ENCODE results near the gene KDM4B. TPM values are rescaled to one million over a fixed set of nuclear protein-coding genes. Genes with fewer than 3 reads are reported as not detected.

Gene KDM4B
- total RNA-seq, 1 experiment from 2014 or later = 35.9 TPM

DNA sequence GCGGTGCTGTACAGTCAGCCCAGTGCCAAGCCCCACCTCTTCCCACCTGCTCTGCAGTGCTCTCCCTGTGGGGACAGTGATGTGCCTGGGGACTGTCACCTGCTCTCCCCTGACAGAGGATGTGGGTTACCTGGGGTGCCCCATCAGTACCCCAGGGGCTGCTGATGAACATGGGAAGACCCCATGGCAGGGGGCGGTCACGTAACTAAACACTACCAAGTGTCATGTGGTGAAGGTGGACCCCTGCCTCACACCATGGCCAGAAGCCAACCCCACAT, 12.7 kb downstream of the KDM4B start:
- H3K79me2 ChIP-seq (ENCODE audit: insufficient read depth, low read length) = peaks cover 27% of the 10 kb centered on the region
- no peaks in the 10 kb centered on the region for H3K9me2 ChIP-seq (ENCODE audit: insufficient read depth)
- no peak overlapping the region for H3K4me2 ChIP-seq (ENCODE audit: low read length)
- ATAC-seq = no peak
- H3K4me3 ChIP-seq (replicated peaks in 1 of 2; ENCODE audit: low read depth in 1 of 2, low read length in 2 of 2) = no peak overlapping the region
- H3K27me3 ChIP-seq (ENCODE audit: insufficient read depth, low read length) = no peaks in the 10 kb centered on the region
- H3K36me3 ChIP-seq (ENCODE audit: control insufficient read depth in 1 of 2, insufficient read depth in 2 of 2, low read length in 2 of 2) = 0 out of 4 replicates have a peak, but pooled peaks cover 0 to 2% of the 10 kb centered on the region in 2 experiments
- CTCF ChIA-PET = no interaction called here
- H3K9ac ChIP-seq (ENCODE audit: low read length) = no peak overlapping the region
- POLR2A ChIA-PET = interaction anchor here (0.9 kb wide), 1 partner anchor 13 kb away, joined by 3 read pairs; no protein-coding TSS in a partner anchor
- H2AFZ ChIP-seq (ENCODE audit: low read depth, low read length, poor library complexity, severe bottlenecking) = no peak overlapping the region
- RAD21 ChIA-PET (ENCODE audit: low non-redundant PET in 1 of 2, low total read pairs in 2 of 2, uncharacterized antibody in 2 of 2, unreplicated experiment in 2 of 2) = no interaction called here
- no peaks in the 10 kb centered on the region for H3K9me3 ChIP-seq (ENCODE audit: control insufficient read depth in 1 of 2, insufficient read depth in 1 of 2, low read depth in 1 of 2, low read length in 2 of 2)
- BruUV-seq (replicated peaks) = no TSS peak
- peaks cover 17 to 23% of the 10 kb centered on the region in 2 experiments for H3K4me1 ChIP-seq (ENCODE audit: control insufficient read depth in 1 of 2, insufficient read depth in 2 of 2, low read length in 2 of 2)
- H3K27ac ChIP-seq (ENCODE audit: low read depth, low read length) = no peak overlapping the region
- H4K20me1 ChIP-seq (ENCODE audit: insufficient read depth) = no peaks in the 10 kb centered on the region
- intact Hi-C loops (cut with micrococcal nuclease) = no loop called here
- TF ChIP-seq ZNF274 (IDR thresholded peaks at IDR 0.05; ENCODE audit: low read depth, low read length) (no peak), POLR2A (IDR thresholded peaks at IDR 0.05; ENCODE audit: borderline replicate concordance, extremely low read depth, insufficient read depth, insufficient read length) (no peak), CEBPB (IDR thresholded peaks at IDR 0.05; ENCODE audit: low read depth) (no peak), EZH2phosphoT487 (IDR thresholded peaks at IDR 0.05; ENCODE audit: borderline replicate concordance) (no peak), POLR2AphosphoS5 (IDR thresholded peaks at IDR 0.05; ENCODE audit: low read depth, low read length) (no peak), CBX3 (IDR thresholded peaks at IDR 0.05; ENCODE audit: low read depth) (no peak), ZFX (IDR thresholded peaks at IDR 0.05) (no peak), YY1 (IDR thresholded peaks at IDR 0.05; ENCODE audit: extremely low read depth, insufficient replicate concordance, low read depth, low read length) (no peak), EGR1 (IDR thresholded peaks at IDR 0.05; ENCODE audit: low read depth) (no peak), ELF1 (IDR thresholded peaks at IDR 0.05; ENCODE audit: borderline replicate concordance, low read depth) (no peak), SP1 (IDR thresholded peaks at IDR 0.05; ENCODE audit: low read depth) (no peak)
- TF ChIP-seq, protein P1, sequence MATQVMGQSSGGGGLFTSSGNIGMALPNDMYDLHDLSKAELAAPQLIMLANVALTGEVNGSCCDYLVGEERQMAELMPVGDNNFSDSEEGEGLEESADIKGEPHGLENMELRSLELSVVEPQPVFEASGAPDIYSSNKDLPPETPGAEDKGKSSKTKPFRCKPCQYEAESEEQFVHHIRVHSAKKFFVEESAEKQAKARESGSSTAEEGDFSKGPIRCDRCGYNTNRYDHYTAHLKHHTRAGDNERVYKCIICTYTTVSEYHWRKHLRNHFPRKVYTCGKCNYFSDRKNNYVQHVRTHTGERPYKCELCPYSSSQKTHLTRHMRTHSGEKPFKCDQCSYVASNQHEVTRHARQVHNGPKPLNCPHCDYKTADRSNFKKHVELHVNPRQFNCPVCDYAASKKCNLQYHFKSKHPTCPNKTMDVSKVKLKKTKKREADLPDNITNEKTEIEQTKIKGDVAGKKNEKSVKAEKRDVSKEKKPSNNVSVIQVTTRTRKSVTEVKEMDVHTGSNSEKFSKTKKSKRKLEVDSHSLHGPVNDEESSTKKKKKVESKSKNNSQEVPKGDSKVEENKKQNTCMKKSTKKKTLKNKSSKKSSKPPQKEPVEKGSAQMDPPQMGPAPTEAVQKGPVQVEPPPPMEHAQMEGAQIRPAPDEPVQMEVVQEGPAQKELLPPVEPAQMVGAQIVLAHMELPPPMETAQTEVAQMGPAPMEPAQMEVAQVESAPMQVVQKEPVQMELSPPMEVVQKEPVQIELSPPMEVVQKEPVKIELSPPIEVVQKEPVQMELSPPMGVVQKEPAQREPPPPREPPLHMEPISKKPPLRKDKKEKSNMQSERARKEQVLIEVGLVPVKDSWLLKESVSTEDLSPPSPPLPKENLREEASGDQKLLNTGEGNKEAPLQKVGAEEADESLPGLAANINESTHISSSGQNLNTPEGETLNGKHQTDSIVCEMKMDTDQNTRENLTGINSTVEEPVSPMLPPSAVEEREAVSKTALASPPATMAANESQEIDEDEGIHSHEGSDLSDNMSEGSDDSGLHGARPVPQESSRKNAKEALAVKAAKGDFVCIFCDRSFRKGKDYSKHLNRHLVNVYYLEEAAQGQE (IDR thresholded peaks at IDR 0.05; ENCODE audit: low read depth) = no peak
- TF ChIP-seq, protein P2, sequence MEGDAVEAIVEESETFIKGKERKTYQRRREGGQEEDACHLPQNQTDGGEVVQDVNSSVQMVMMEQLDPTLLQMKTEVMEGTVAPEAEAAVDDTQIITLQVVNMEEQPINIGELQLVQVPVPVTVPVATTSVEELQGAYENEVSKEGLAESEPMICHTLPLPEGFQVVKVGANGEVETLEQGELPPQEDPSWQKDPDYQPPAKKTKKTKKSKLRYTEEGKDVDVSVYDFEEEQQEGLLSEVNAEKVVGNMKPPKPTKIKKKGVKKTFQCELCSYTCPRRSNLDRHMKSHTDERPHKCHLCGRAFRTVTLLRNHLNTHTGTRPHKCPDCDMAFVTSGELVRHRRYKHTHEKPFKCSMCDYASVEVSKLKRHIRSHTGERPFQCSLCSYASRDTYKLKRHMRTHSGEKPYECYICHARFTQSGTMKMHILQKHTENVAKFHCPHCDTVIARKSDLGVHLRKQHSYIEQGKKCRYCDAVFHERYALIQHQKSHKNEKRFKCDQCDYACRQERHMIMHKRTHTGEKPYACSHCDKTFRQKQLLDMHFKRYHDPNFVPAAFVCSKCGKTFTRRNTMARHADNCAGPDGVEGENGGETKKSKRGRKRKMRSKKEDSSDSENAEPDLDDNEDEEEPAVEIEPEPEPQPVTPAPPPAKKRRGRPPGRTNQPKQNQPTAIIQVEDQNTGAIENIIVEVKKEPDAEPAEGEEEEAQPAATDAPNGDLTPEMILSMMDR (IDR thresholded peaks at IDR 0.05 in 2 of 3, conservative IDR thresholded peaks at IDR 0.05 in 1 of 3; ENCODE audit: borderline replicate concordance in 1 of 3, insufficient read depth in 1 of 3, low read depth in 2 of 3, low read length in 2 of 3) = no peak
- no peak for DNase-seq (ENCODE audit: low read depth, low spot score)

All from HCT116 (cell line).